ENCODE results near the gene CPB2. TPM values are rescaled to one million over a fixed set of nuclear protein-coding genes. Genes with fewer than 3 reads are reported as not detected.

The CPB2 gene
- total and polyA plus RNA-seq, 2 of the 8 experiments (the other 6 are each of a cell fraction or from before 2014, with no cell fraction given): not detected

DNA sequence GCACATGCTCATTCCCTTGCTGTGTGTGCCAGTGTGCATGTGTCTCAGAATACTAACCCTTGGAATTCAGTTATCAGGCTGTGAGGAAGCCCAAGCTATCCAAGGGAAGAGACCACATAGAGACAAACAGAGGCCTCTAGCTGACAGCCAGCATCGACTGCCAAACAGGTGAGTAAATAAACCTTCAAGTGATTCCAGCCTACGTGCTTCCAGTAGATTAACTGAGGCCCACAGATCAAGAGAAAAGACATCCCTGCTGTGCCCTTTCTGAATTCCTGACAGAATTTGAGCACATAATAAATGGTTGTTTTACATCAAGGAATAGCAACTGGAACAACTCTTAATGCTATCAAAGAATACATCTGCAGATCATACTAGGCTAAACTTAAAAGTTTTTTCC, 69.8 kb downstream of the CPB2 start:
- peaks cover 0 to 23% (median 7%) of the 10 kb centered on the region in 4 experiments; a peak in 6 of 8 replicates for H3K36me3 ChIP-seq (ENCODE audit: control insufficient read depth in 2 of 4, insufficient read depth in 4 of 4, low read length in 3 of 4)
- H2BK12ac ChIP-seq (ENCODE audit: low read depth, low read length): no peak overlapping the region
- H2BK20ac ChIP-seq (ENCODE audit: low read length): no peak overlapping the region
- no peak overlapping the region for H4K91ac ChIP-seq (replicated peaks; ENCODE audit: insufficient read length, low read length)
- no peak overlapping the region for H3K56ac ChIP-seq (replicated peaks; ENCODE audit: insufficient read length, low read depth, low read length)
- ChIA-PET POLR2A (ENCODE audit: partially characterized antibody) (no interaction called here), CTCF (ENCODE audit: partially characterized antibody) (no interaction called here)
- no peak overlapping the region for H3K4me2 ChIP-seq (ENCODE audit: insufficient read depth in 1 of 2, low read depth in 2 of 2, low read length in 2 of 2)
- H3K9ac ChIP-seq (replicated peaks in 1 of 4; ENCODE audit: extremely low read depth in 1 of 4, low read depth in 3 of 4, low read length in 3 of 4): no peak overlapping the region
- H3K79me1 ChIP-seq (ENCODE audit: low read depth, low read length): peaks cover 2% of the 10 kb centered on the region; the same call in 1 of the 2 replicates
- no peak for FAIRE-seq
- peaks cover 2 to 3% of the 10 kb centered on the region in 2 experiments for H4K20me1 ChIP-seq (replicated peaks in 1 of 2; ENCODE audit: control insufficient read depth in 1 of 2, insufficient read depth in 2 of 2, low read length in 2 of 2)
- no peak overlapping the region for H2BK15ac ChIP-seq (ENCODE audit: low read length)
- no peak overlapping the region for H3K14ac ChIP-seq (ENCODE audit: insufficient read length)
- no peak overlapping the region for H2BK5ac ChIP-seq (ENCODE audit: low read depth, low read length)
- H3K79me2 ChIP-seq (ENCODE audit: control insufficient read depth in 1 of 2, insufficient read depth in 2 of 2, low read length in 2 of 2): peaks cover 0 to 57% of the 10 kb centered on the region in 2 experiments; a peak in 2 of 4 replicates
- H3K27me3 ChIP-seq (replicated peaks in 1 of 4; ENCODE audit: control insufficient read depth in 3 of 4, extremely low read depth in 1 of 4, insufficient read depth in 3 of 4, low read length in 3 of 4): no peaks in the 10 kb centered on the region
- H4K5ac ChIP-seq (ENCODE audit: insufficient read length, low read depth, low read length): no peak overlapping the region
- no peak overlapping the region for H3K4me3 ChIP-seq (ENCODE audit: extremely low read depth in 1 of 4, insufficient read depth in 2 of 4, low read depth in 3 of 4, low read length in 4 of 4)
- no peak overlapping the region for H2BK120ac ChIP-seq (replicated peaks; ENCODE audit: low read depth, low read length)
- no peak overlapping the region for H3K18ac ChIP-seq (ENCODE audit: extremely low read depth, low read length)
- no peaks in the 10 kb centered on the region for H3K23me2 ChIP-seq (ENCODE audit: low read depth, low read length)
- TF ChIP-seq YY1 (IDR thresholded peaks at IDR 0.05; ENCODE audit: low read depth, low read length): no peak
- no peak for TF ChIP-seq SP4 (IDR thresholded peaks at IDR 0.05; ENCODE audit: low read length)
- TF ChIP-seq PHF8 (conservative IDR thresholded peaks at IDR 0.05; ENCODE audit: low read depth, low read length): no peak
- TF ChIP-seq CHD2 (IDR thresholded peaks at IDR 0.05; ENCODE audit: low read length): no peak
- no peak for TF ChIP-seq FOSL1 (IDR thresholded peaks at IDR 0.05; ENCODE audit: insufficient read depth, low read depth, low read length)
- no peak for TF ChIP-seq RNF2 (IDR thresholded peaks at IDR 0.05; ENCODE audit: borderline replicate concordance, low read depth, low read length, missing control alignments, poor library complexity, severe bottlenecking)
- TF ChIP-seq POLR2A (IDR thresholded peaks at IDR 0.05; ENCODE audit: control extremely low read depth in 1 of 2, low read depth in 2 of 2, low read length in 2 of 2): no peak
- TF ChIP-seq, protein P1, sequence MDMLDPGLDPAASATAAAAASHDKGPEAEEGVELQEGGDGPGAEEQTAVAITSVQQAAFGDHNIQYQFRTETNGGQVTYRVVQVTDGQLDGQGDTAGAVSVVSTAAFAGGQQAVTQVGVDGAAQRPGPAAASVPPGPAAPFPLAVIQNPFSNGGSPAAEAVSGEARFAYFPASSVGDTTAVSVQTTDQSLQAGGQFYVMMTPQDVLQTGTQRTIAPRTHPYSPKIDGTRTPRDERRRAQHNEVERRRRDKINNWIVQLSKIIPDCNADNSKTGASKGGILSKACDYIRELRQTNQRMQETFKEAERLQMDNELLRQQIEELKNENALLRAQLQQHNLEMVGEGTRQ (IDR thresholded peaks at IDR 0.05; ENCODE audit: low read length): no peak
- TF ChIP-seq BRCA1 (IDR thresholded peaks at IDR 0.05; ENCODE audit: low read depth, low read length): no peak
- no peaks in the 10 kb centered on the region for H3K9me3 ChIP-seq (ENCODE audit: insufficient read depth in 2 of 2, low read depth in 1 of 2, low read length in 1 of 2)
- DNase-seq (ENCODE audit: low read depth in 1 of 2, low spot score in 2 of 2): no peak
- H4K8ac ChIP-seq (ENCODE audit: extremely low read depth, insufficient read depth, low read length): no peak overlapping the region
- H2AFZ ChIP-seq (ENCODE audit: low read length): no peak overlapping the region
- H3K4ac ChIP-seq (replicated peaks; ENCODE audit: insufficient read length, low read depth, low read length): no peak overlapping the region
- no peaks in the 10 kb centered on the region for H3K4me1 ChIP-seq (replicated peaks in 1 of 4; ENCODE audit: control insufficient read depth in 3 of 4, insufficient read depth in 4 of 4, low read length in 3 of 4)
- 85% methylated on average over 2 of the region's 2 CpGs; no CpG with 5 or more reads in 1 of the 2 experiments for WGBS, 2 experiments (ENCODE audit: extremely low coverage in 1 of 2, insufficient coverage in 1 of 2, insufficient read length in 1 of 2, insufficient replicate concordance in 2 of 2, low coverage in 1 of 2, low lambda C conversion rate in 2 of 2, missing lambda C conversion rate in 1 of 2)
- H2AK5ac ChIP-seq (ENCODE audit: low read depth, low read length): no peak overlapping the region
- no peak overlapping the region for H3K23ac ChIP-seq (ENCODE audit: insufficient read length)
- no peak overlapping the region for H3K27ac ChIP-seq (ENCODE audit: low read depth, low read length)

Data from H1 (cell line).